DMS53 (cell line): Measurements from ENCODE around the gene QRFP.

Experiments
- DNase-seq: peaks from one replicate; lab custom pipeline; 2025; lab: John Stamatoyannopoulos, UW

QRFP gene

DNA sequence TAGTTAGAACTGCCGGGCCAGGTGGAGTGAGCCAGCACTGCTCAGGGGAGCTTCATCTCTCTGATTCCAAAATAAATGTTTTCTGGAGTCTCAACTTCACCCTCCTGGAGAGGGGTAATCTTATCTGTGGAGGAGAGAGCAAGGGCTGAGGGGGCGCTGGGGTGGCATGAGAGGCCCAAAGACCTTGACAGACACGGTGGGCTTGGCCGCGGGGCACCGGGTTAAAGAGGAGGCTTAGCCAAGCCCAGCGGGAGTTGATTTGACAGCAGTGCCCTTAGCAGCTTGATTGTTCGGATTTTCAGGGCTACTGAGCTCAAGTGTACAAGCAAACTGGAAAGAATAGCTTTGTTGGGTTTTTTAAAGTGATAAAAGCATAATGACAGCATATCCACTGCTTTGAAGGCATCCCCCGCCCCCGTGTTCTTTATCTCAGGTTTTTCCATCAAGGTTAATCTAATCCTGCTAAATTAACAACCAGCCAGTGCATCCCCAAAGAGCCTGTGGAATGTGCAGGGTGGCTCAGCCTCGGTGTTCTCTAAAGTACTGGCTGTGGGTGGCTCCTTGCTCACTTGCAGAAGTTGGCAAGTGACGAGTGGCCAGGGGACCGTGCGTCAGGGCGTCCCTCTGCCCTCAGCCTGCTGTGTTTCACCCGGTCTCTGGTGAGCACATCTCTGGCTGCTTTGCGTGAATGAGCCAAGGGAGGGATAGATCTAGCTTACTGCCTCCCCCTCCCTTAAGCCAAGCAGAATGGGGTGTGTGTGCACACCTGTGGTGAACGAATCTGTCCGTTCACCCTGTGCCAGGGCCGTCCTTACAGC lies 5.5 kb downstream of the QRFP start:
- no peak for DNase-seq

DNA sequence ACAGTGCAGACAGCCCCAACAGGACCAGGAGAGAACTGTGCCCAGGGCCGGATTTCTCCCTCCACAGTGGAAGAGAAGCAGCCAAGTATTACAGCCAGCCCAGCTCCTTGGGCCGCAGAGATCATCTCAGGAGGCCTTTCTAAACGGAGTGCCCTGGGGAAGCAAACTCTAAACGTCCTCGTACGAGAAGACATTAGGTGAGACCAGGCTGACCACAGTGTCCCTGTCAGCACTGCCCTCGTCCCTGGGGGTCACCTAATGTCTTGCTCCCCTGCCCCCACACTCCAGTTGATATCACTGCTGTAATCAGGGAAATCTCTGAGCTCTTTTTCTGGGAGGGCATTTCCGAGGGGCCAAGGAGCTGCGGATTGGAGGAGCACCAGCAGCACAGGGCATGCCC lies 6.5 kb downstream of the QRFP start:
- DNase-seq: no peak

DNA sequence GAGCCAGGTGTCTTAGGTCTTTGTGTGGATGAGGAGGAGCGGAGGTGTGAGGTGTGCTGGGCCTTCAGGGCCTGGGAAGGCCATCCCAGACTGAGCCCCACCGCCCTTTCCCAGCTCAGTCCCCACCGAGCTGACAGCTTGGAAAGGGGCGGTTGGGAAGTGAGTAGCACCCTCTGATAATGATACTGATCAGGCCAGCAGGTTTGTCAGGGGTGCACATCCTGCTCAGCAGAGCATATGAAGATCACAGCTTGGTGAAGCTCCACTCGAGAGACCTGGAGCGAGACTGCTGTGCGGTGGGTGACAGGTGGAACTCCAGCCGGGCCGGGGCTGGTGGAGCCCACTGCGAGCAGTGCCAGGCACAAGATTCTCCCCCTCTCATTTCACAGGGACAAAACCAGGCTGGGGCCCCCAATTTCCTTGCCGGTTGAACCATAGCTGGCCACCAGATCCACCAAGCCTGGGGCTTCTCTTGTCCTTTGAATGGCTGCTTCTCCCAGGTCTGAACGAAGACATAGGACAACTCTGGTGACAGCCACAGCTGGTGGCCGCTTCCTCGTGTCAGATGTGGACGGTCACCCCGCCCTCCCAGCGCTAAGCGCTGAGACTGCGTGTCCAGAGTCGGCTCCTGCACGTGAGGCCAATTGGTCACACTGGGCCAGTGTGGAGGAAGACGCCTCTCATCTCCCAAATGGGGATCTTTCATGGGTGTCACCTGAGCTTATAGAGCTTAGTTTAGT lies 8.3 kb downstream of the QRFP start:
- DNase-seq: no peak

DNA sequence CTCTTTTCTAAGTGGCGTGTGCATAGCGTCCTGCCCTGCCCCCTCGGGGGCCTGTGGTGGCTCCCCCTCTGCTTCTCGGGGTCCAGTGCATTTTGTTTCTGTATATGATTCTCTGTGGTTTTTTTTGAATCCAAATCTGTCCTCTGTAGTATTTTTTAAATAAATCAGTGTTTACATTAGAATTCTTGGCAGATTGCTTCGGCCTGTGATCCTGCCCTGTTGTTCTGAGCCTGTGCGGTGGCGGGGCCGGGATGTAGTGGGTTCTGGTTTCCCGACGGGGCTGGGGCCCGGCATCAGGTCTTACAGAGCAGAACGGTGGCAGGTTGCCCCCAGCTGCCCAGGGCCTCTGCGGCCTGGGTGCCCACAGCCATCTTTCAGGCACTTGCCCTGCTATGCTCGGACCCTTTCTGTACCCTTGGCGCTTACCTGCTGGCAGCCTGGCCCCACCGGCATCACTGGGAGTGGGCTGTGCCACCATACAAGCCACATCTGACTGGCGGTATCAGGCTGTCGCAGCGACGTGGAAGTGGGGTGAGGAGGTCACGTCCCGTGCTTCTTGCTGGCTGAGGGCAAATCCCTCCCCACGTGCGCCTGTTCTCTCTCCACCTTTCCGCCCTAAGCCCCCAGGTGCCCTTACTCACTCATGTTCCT lies 9.0 kb downstream of the QRFP start:
- DNase-seq: no peak

DNA sequence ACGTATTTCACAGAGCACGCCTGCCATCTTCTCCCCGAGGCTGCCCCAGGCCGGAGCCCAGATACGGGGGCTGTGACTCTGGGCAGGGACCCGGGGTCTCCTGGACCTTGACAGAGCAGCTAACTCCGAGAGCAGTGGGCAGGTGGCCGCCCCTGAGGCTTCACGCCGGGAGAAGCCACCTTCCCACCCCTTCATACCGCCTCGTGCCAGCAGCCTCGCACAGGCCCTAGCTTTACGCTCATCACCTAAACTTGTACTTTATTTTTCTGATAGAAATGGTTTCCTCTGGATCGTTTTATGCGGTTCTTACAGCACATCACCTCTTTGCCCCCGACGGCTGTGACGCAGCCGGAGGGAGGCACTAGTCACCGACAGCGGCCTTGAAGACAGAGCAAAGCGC lies 9.6 kb downstream of the QRFP start:
- no peak for DNase-seq

DNA sequence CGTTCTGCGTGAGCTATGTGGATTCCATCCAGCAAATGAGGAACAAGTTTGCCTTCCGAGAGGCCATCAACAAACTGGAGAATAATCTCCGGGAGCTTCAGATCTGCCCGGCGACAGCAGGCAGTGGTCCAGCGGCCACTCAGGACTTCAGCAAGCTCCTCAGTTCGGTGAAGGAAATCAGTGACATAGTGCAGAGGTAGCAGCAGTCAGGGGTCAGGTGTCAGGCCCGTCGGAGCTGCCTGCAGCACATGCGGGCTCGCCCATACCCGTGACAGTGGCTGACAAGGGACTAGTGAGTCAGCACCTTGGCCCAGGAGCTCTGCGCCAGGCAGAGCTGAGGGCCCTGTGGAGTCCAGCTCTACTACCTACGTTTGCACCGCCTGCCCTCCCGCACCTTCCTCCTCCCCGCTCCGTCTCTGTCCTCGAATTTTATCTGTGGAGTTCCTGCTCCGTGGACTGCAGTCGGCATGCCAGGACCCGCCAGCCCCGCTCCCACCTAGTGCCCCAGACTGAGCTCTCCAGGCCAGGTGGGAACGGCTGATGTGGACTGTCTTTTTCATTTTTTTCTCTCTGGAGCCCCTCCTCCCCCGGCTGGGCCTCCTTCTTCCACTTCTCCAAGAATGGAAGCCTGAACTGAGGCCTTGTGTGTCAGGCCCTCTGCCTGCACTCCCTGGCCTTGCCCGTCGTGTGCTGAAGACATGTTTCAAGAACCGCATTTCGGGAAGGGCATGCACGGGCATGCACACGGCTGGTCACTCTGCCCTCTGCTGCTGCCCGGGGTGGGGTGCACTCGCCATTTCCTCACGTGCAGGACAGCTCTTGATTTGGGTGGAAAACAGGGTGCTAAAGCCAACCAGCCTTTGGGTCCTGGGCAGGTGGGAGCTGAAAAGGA lies 10.9 kb downstream of the QRFP start:
- DNase-seq: no peak

DNA sequence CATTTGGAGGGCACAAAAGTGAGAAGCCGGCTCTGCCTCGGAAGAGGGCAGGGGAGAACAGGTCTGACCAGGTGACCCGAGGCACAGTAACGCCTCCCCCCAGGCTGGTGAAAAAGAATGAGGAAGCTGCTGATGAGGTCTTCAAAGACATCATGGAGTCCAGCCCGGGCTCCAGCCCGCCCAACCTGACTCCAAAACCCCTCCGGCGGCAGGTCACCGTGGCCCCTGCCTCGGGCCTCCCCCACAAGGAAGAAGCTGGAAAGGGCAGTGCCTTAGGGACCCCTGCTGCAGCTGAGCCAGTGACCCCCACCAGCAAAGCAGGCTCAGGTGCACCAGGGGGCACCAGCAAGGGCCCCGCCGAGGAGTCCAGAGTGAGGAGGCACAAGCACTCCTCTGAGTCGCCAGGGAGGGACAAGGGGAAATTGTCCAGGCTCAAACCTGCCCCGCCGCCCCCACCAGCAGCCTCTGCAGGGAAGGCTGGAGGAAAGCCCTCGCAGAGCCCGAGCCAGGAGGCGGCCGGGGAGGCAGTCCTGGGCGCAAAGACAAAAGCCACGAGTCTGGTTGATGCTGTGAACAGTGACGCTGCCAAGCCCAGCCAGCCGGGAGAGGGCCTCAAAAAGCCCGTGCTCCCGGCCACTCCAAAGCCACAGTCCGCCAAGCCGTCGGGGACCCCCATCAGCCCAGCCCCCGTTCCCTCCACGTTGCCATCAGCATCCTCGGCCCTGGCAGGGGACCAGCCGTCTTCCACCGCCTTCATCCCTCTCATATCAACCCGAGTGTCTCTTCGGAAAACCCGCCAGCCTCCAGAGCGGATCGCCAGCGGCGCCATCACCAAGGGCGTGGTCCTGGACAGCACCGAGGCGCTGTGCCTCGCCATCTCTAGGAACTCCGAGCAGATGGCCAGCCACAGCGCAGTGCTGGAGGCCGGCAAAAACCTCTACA lies 11.8 kb downstream of the QRFP start:
- no peak for DNase-seq

DNA sequence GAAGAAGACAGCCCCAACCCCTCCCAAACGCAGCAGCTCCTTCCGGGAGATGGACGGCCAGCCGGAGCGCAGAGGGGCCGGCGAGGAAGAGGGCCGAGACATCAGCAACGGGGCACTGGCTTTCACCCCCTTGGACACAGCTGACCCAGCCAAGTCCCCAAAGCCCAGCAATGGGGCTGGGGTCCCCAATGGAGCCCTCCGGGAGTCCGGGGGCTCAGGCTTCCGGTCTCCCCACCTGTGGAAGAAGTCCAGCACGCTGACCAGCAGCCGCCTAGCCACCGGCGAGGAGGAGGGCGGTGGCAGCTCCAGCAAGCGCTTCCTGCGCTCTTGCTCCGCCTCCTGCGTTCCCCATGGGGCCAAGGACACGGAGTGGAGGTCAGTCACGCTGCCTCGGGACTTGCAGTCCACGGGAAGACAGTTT lies 12.5 kb downstream of the QRFP start:
- DNase-seq: no peak

DNA sequence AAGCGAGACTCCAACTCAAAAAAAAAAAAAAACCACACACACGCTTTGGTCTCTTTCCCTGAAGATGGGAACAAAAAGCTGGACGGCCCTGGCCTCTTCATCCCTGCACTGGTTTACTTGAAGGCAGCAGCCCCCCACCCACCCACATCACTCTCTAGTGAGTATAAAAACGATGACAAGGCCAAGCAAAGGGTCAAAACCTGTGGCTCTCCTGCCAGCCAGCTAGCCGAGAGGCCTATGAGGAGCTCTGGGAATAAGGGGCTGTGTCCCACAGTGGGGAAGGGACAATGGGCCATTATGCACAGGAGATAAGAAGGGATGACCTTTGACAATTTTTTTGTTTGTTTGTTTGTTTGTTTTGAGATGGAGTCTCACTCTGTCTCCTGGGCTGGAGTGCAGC lies 13.1 kb downstream of the QRFP start:
- no peak for DNase-seq

DNA sequence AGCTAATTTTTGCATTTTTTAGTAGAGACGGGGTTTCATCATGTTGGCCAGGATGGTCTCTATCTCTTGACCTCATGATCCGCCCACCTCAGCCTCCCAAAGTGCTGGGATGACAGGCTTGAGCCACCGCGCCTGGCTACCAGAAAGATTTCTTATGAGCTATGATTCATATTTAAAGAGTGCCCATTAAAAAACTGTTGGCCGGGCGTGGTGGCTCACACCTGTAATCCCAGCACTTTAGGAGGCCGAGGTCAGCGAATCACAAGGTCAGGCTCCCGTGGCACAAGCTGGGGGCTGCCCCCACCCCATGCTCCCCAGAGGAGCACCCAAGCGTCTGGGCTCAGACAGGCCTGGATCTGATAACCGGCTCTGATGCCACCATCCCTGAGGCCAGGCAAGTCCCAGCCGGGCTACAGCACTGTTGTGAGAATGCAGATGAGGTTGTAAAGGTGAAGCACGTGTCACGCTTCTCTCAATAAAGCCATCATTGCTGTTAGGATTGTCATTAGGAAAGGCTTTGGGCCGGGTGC lies 13.9 kb downstream of the QRFP start:
- no peak for DNase-seq

DNA sequence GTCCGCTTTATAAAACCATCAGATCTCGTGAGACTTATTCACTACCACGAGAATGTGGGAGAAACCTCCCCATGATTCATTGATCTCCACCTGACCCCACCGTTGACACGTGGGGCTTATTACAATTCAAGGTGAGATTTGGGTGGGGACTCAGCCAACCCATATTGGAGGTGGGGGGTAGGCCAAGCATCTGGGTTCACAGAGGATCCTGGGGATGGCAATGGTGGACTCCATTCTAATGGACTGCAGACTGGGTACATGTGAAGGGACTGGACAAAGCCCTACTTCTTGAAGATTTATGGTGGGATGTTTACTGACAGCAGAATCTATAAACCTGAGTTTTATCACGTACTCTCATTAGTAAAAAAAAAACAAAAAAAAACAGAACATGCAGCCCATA lies 15.1 kb downstream of the QRFP start:
- no peak for DNase-seq

DNA sequence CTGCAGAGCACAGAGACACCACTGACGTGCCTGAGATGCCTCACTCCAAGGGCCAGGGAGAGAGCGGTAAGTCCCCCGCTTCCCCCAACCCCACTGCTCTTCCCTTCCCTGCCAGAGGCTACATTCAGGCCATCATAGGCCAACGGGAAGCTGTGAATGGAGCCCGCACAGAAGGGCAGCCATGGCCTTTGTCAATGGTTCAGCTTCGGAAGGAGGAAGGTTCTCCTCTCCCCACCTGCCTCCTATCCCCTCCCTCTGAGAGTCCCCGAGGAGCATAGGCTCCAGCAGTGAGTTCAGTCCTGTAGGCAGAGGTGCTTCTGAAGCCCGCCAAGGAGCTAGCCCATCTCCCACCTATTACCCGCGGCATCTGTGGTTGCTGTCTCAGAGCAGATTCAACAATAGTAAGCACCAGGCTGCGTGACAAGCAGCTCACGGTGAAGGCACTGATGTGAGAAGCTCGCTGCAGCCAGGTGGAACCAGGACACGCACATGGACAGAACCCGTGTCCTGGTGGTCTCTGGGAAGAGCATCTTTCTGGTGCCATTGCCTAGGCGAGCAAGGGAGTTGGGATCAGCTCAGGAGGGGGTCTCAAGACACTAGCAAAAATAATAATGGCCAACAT lies 15.9 kb downstream of the QRFP start:
- DNase-seq: no peak

DNA sequence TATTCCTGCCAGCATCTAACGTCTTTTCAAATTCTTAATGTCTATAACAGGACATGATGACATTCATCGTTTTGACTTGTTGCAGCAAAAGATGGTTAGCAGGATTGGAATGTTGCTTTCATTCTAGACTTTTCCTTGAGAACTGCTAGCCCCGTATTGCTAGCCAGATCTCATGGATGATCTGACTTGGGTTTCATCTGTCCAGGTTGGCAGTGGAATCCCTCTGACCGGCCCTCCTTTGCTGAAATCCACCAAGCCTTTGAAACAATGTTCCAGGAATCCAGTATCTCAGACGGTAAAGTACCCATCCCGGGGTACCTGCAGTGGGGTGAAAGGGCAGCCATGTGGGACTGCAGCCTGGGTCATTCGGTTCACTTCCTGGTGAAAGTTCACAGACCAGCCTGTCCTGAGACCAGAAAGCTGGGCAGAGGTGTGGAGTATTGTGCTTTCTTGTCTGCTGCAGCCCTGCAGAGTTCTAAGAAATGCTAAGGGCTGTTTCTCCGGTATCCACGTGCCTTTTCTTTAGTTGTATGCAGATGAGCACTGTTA lies 16.7 kb downstream of the QRFP start:
- no peak for DNase-seq

DNA sequence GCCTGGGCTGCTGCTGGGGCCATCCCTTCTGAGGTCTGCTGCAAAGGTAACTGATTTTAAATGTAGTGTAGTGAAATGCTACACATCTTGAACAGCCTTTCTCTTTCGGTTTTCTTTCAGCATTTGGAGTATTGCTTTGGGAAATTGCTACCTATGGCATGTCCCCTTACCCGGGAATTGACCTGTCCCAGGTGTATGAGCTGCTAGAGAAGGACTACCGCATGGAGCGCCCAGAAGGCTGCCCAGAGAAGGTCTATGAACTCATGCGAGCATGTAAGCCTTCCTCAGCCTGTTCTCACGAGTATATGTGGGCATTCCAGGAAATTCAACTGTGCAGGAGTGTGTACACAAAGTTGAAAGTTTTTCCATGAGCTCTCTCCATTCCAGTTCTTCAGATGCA lies 18.3 kb downstream of the QRFP start:
- DNase-seq: no peak

DNA sequence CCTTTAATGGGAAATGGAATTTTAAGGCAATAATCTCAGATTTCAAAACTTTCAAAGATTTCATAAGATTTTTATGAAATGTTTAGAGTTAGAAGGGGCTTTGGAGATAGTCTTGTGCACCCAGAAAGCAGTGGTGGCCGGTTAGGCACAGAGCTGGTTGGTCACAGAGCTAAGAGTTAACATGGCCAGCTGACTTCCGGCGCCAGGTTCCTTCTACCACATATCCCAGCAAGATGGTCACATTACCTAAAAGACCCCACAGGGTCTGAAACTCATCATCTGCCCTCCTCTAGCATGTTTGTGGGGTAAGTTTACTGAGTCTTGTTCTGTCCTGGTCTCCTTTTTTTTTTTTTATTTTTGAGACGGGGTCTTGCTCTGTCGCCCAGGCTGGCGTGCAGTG lies 19.3 kb downstream of the QRFP start:
- no peak for DNase-seq

DNA sequence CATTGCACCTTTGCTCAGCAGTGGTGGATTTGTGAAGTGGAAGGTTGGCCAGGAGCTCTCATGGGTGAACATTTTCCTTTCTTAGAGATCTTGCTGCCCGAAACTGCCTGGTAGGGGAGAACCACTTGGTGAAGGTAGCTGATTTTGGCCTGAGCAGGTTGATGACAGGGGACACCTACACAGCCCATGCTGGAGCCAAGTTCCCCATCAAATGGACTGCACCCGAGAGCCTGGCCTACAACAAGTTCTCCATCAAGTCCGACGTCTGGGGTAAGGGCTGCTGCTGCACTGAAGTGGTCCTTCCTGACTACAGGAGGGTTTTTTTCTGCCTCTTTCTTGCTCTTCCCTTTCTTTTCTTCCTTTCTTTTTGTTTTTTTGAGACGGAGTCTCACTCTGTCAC lies 21.8 kb downstream of the QRFP start:
- DNase-seq: no peak

DNA sequence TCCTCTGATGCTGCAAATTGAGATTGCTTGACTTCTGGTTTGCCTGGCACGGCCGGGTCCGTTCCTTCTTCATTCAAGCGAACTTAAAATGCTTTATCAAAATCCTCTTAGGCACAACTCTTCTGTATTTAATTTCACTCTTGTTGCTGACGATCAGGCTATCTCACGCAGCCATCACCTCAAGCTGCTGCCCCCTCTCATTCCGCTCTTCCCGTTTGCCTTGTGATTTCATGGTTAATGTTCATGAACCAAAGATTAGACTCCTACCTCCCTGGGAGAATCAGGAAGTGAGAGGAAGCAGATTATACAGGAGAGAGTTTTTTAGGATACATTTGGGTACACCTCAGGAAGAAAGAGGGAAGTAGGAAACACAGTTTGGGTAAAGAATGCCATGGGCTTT lies 22.6 kb downstream of the QRFP start:
- no peak for DNase-seq

DNA sequence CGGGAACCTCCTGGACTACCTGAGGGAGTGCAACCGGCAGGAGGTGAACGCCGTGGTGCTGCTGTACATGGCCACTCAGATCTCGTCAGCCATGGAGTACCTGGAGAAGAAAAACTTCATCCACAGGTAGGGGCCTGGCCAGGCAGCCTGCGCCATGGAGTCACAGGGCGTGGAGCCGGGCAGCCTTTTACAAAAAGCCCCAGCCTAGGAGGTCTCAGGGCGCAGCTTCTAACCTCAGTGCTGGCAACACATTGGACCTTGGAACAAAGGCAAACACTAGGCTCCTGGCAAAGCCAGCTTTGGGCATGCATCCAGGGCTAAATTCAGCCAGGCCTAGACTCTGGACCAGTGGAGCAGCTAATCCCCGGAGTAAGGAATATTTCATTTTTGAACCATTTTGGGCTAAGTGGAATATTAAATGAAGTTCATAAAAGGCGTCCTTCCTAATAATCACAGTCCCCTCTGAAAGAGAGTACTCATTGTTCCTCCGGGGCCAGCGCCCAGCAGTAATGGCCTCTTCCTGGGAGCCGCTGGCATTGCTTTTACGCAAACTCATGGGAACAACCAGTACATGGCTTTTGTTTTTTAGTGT lies 23.6 kb downstream of the QRFP start:
- DNase-seq: no peak

DNA sequence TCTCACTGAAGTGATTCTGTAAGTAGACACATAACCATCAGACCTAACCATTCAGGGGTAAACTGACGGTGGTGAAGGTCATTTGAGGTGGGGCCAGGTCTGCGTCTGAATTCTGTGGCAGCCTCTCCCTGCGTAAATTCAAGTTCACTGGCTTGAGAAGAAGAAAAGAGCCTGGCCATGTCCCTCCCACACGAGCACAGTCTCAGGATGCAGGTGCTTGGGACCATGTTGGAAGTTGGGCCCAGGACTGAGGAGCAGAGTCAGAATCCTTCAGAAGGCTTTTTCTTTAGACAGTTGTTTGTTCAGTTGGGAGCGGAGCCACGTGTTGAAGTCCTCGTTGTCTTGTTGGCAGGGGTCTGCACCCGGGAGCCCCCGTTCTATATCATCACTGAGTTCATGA lies 24.1 kb downstream of the QRFP start:
- no peak for DNase-seq

DNA sequence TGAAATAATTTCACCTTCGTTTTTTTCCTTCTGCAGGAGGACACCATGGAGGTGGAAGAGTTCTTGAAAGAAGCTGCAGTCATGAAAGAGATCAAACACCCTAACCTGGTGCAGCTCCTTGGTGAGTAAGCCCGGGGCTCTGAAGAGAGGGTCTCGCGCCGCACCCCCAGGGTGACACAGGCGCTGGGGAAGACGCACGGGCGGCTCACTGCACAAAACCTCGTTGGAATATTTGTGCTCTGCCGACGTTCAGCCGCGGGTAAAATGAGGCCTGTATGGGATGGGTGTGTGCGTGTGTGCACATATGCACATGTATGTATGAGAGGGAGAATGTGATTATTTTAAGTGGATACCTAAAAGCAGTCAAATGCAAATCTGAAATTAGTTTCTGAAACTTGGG lies 24.5 kb downstream of the QRFP start:
- DNase-seq: no peak
